Endothelial cell of umbilical vein (primary cell): Measurements from ENCODE around the gene SPRR1B. TPM values are rescaled to one million over a fixed set of nuclear protein-coding genes. Genes with fewer than 3 reads are reported as not detected.

Experiments
- BruUV-seq: library from RNA; stranded (reverse); fragments of 400-500 nt; replicated peaks from 2 replicates; lab custom pipeline; 2021; lab: Mats Ljungman, UMichigan
- CTCF ChIA-PET: fragments of 300-600, 350-600 bp; sonication (Branson Sonifier 250); formaldehyde crosslinking; loops from one replicate; lab custom pipeline; 2021; ENCODE audit warnings: antibody characterized with exemption, inconsistent platforms; lab: Charles Lee
- POLR2A ChIA-PET: fragments of 300-600, 350-600 bp; sonication (Branson Sonifier 250); formaldehyde crosslinking; loops from one replicate; lab custom pipeline; 2021; ENCODE audit warnings: antibody characterized with exemption, inconsistent platforms; lab: Charles Lee
- DNase-seq: peaks from one replicate; pipeline ENCODE4 v3.0.0-alpha.2; 2011; ENCODE audit warnings: low read depth, low spot score
- FAIRE-seq: peaks from 2 replicates; lab custom pipeline; 2011; peaks lifted over from hg19 to GRCh38; lab: Jason Lieb, UNC
- H2AFZ ChIP-seq: 2 replicates; pipeline ENCODE4 v1.6.0; 2012; ENCODE audit warnings: low read depth, low read length, control low read depth, inconsistent platforms
- H3K27ac ChIP-seq: 2 replicates; pipeline ENCODE4 v1.5.1; 2011; ENCODE audit warnings: low read depth, mild to moderate bottlenecking, control low read depth, low read length, moderate library complexity; ENCODE audit not compliant: insufficient read depth
- H3K27me3 ChIP-seq, 2 experiments: 2 replicates each; pipeline versions ENCODE4 v1.6.0 to v1.6.1; 2011; ENCODE audit warnings: low read length in 2 of 2, mixed read lengths in 1 of 2; ENCODE audit not compliant: control insufficient read depth in 2 of 2, insufficient read depth in 2 of 2
- H3K36me3 ChIP-seq, 2 experiments: 2 replicates in 1 of 2; 3 replicates in 1 of 2; pipeline ENCODE4 v1.5.1; 2011; ENCODE audit warnings: low read length in 2 of 2, mild to moderate bottlenecking in 1 of 2, moderate library complexity in 1 of 2; ENCODE audit not compliant: control insufficient read depth in 2 of 2, insufficient read depth in 2 of 2; ENCODE audit errors: extremely low read depth in 1 of 2
- H3K4me1 ChIP-seq: 3 replicates; pipeline ENCODE4 v1.5.1; 2011; ENCODE audit warnings: mild to moderate bottlenecking, low read length; ENCODE audit not compliant: control insufficient read depth, insufficient read depth; ENCODE audit errors: extremely low read depth
- H3K4me2 ChIP-seq: 2 replicates; pipeline ENCODE4 v1.6.1; 2011; ENCODE audit warnings: low read length, control low read depth, mixed read lengths; ENCODE audit not compliant: insufficient read depth
- H3K4me3 ChIP-seq, 3 experiments: fragments of 200-600 bp in 1 of 3; sonication (generic), shearing (Covaris generic) in 1 of 3; replicated peaks in 1 of 3; 2 replicates each; pipeline ENCODE4 v1.5.1; 2011 to 2016; ENCODE audit warnings: control low read depth in 3 of 3, low read length in 3 of 3, mild to moderate bottlenecking in 2 of 3, inconsistent platforms in 1 of 3, low read depth in 1 of 3, moderate library complexity in 1 of 3; ENCODE audit not compliant: insufficient read depth in 1 of 3
- H3K79me2 ChIP-seq: 2 replicates; pipeline ENCODE4 v1.6.0; 2012; ENCODE audit warnings: low read length, inconsistent platforms; ENCODE audit not compliant: control insufficient read depth, insufficient read depth
- H3K9ac ChIP-seq: replicated peaks from 2 replicates; pipeline ENCODE3; 2011; ENCODE audit warnings: low read length, control low read depth; ENCODE audit not compliant: insufficient read depth; ENCODE audit errors: extremely low read depth
- H3K9me1 ChIP-seq: replicated peaks from 3 replicates; pipeline ENCODE4 v1.6.0; 2011; ENCODE audit warnings: mild to moderate bottlenecking, low read length; ENCODE audit not compliant: control insufficient read depth, insufficient read depth; ENCODE audit errors: extremely low read depth
- H3K9me3 ChIP-seq: replicated peaks from 2 replicates; pipeline ENCODE4 v1.5.1; 2012; ENCODE audit warnings: low read length, inconsistent platforms; ENCODE audit not compliant: control insufficient read depth, insufficient read depth
- H4K20me1 ChIP-seq: replicated peaks from 2 replicates; pipeline ENCODE3; 2011; ENCODE audit warnings: mild to moderate bottlenecking, low read length; ENCODE audit not compliant: control insufficient read depth, insufficient read depth; ENCODE audit errors: extremely low read depth
- CTCF ChIP-seq, 2 donors: IDR thresholded peaks; 1 replicate in 1 of 2; 2 replicates in 1 of 2; pipeline ENCODE4 v1.5.1; 2011; ENCODE audit warnings: low read length in 2 of 2, mild to moderate bottlenecking in 2 of 2, moderate library complexity in 2 of 2, control low read depth in 1 of 2, inconsistent platforms in 1 of 2, low read depth in 1 of 2; ENCODE audit not compliant: insufficient read depth in 1 of 2; ENCODE audit errors: extremely low read depth in 1 of 2
- EZH2 ChIP-seq: IDR thresholded peaks from 2 replicates; pipeline ENCODE4 v1.6.1; 2012; ENCODE audit warnings: borderline replicate concordance, low read depth, mild to moderate bottlenecking, moderate library complexity, low read length, inconsistent platforms; ENCODE audit not compliant: severe bottlenecking
- FOS ChIP-seq: IDR thresholded peaks from 2 replicates; pipeline ENCODE4 v1.6.1; 2011; ENCODE audit warnings: mild to moderate bottlenecking, low read length, moderate library complexity, borderline replicate concordance; ENCODE audit not compliant: insufficient read depth
- GATA2 ChIP-seq: IDR thresholded peaks from 2 replicates; pipeline ENCODE4 v1.7.0; 2011; ENCODE audit warnings: low read depth, mild to moderate bottlenecking, moderate library complexity, mixed read lengths, low read length; ENCODE audit not compliant: insufficient read length, insufficient read depth
- JUN ChIP-seq: IDR thresholded peaks from 2 replicates; pipeline ENCODE4 v1.6.1; 2011; ENCODE audit warnings: borderline replicate concordance, low read depth; ENCODE audit not compliant: insufficient read length, insufficient read depth
- MAX ChIP-seq: IDR thresholded peaks from 2 replicates; pipeline ENCODE4 v1.6.1; 2011; ENCODE audit not compliant: insufficient read depth, insufficient read length
- MYC ChIP-seq: IDR thresholded peaks from one replicate; pipeline ENCODE4 v1.6.1; 2011; ENCODE audit warnings: mild to moderate bottlenecking, low read depth, low read length
- POLR2A ChIP-seq: IDR thresholded peaks from 2 replicates; pipeline ENCODE4 v1.6.1; 2012; ENCODE audit warnings: low read depth, mild to moderate bottlenecking, control low read depth, low read length
- POLR2AphosphoS5 ChIP-seq: IDR thresholded peaks from 2 replicates; pipeline ENCODE4 v1.6.1; 2012; ENCODE audit warnings: low read depth, mild to moderate bottlenecking, control low read depth, low read length, moderate library complexity; ENCODE audit not compliant: insufficient read depth
- dilution Hi-C: fragments of 300-500 bp; cut with MboI; formaldehyde crosslinking; loops from one replicate; pipeline ENCODE4 v1.15.0; 2019; ENCODE audit warnings: low sequenced_read_pairs; ENCODE audit not compliant: extremely low pct_ligation_motif_present
- intact Hi-C: fragments of 100-400 bp; cut with micrococcal nuclease; formaldehyde crosslinking; loops from one replicate; pipeline ENCODE4 v1.10.0; 2022
- polyA plus RNA-seq, 4 experiments: library from polyadenylated mRNA; depleted of rRNA in 3 of 4; stranded (reverse) in 3 of 4; unstranded in 1 of 4; fragments of >200 nt; gene quantifications; 2 replicates each; pipeline versions ENCODE4 v1.2.1 to v1.2.3, GENCODE V29; 2011 to 2012; ENCODE audit warnings: missing spikeins in 1 of 4
- total RNA-seq: library from RNA; stranded (reverse); gene quantifications from 2 replicates; pipeline ENCODE4 v1.2.3, GENCODE V29; 2021

Gene SPRR1B
- total and polyA plus RNA-seq, 2 donors (not counting 3 experiments of a cell fraction or from before 2014, with no cell fraction given) = not detected

GRCh38 chr1:152983743-152984142 is 47.3 kb upstream of the SPRR1B start, which contains the start of gene SPRR1A:
Gene SPRR1A (plus strand): TSS chr1:152984081. CDS start chr1:152985231, 1,150 bp downstream.
- TF ChIP-seq CTCF (IDR thresholded peaks at IDR 0.05; ENCODE audit: extremely low read depth in 1 of 2, insufficient read depth in 1 of 2, low read depth in 1 of 2, low read length in 2 of 2) (no peak), MAX (no peak), MYC (no peak), POLR2AphosphoS5 (no peak), JUN (no peak), FOS (no peak), POLR2A (no peak), GATA2 (no peak), EZH2 (no peak)
- H2AFZ ChIP-seq = no peak within 1 kb of the TSS
- CTCF ChIA-PET = no interaction called here

More at GRCh38 chr1:152983743-152984142, 47.3 kb upstream of the SPRR1B start, which contains the start of gene SPRR1A:
- Histone ChIP-seq H3K4me2 (no peak within 1 kb of the TSS), H3K27me3 (no peaks in the 10 kb centered on the region), H3K9ac (no peak within 1 kb of the TSS), H3K4me1 (no peaks in the 10 kb centered on the region), H4K20me1 (no peaks in the 10 kb centered on the region), H3K79me2 (no peaks in the 10 kb centered on the region), H3K4me3 (no peak within 1 kb of the TSS), H3K27ac (no peak within 1 kb of the TSS), H3K9me1 (no peaks in the 10 kb centered on the region), H3K9me3 (no peaks in the 10 kb centered on the region), H3K36me3 (no peaks in the 10 kb centered on the region)
- DNase-seq = no peak
- BruUV-seq = no TSS peak
- no peak for FAIRE-seq
- dilution Hi-C loops = no loop called here
- POLR2A ChIA-PET = no interaction called here
- intact Hi-C loops = no loop called here
